Activated CD4-positive, alpha-beta T cell treated with anti-CD3 and anti-CD28 coated beads, Interleukin-2, amount 50 U/mL, for 16 hours (primary cell): Measurements from ENCODE around the gene KANK4.

ENCODE experiments used
- DNase-seq: peaks from one replicate; pipeline ENCODE4 v3.0.0-alpha.2; 2020

Gene KANK4

GRCh38 chr1:62318756-62319544, at the start of gene KANK4:
Gene KANK4 (minus strand): TSS chr1:62319434. CDS start chr1:62281564, 37,870 bp downstream.
- DNase-seq: no peak

DNA sequence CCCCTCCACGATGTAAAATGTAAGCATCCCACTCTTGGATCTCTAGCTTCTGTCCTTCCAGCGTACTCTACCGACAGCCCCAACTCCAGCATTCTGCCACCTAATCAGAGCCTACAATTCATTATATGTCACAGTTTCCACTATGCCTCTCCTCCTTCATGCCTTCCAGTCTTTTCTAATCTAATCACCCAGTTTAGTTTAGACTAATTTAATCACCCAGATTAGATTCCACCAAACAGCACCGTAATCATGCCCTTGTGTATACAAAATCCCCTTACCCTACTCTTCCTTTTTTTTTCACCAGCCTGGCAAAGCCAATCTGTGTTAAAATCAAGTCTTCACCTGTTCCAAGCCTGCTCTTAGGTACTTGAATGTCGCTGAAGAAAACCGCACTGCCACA, 49.8 kb upstream of the KANK4 start:
- no peak for DNase-seq

- no peak for DNase-seq
Measured at GRCh38 chr1:62367005-62367557, 47.8 kb upstream of the KANK4 start.

GRCh38 chr1:62364721-62365120, 45.5 kb upstream of the KANK4 start:
- DNase-seq: no peak

DNA sequence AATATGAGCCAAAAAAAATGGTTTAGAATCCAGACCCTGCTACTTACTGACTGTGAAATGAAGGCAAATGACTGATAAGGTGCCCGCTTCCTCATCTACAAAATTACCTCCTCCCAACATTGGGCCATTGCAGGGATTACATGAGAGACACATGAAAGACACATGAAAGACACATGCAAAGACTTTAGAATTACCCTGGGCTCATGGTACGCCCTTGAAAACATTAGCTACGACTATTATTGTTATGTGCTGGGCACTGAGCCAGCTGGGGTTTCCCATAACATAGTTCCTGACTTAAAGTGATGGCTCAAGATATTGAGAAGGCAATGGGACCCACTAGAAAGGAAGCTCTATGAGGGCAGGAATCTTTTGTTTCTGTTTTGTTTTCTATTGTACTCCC, 43.7 kb upstream of the KANK4 start:
- no peak for DNase-seq

DNA sequence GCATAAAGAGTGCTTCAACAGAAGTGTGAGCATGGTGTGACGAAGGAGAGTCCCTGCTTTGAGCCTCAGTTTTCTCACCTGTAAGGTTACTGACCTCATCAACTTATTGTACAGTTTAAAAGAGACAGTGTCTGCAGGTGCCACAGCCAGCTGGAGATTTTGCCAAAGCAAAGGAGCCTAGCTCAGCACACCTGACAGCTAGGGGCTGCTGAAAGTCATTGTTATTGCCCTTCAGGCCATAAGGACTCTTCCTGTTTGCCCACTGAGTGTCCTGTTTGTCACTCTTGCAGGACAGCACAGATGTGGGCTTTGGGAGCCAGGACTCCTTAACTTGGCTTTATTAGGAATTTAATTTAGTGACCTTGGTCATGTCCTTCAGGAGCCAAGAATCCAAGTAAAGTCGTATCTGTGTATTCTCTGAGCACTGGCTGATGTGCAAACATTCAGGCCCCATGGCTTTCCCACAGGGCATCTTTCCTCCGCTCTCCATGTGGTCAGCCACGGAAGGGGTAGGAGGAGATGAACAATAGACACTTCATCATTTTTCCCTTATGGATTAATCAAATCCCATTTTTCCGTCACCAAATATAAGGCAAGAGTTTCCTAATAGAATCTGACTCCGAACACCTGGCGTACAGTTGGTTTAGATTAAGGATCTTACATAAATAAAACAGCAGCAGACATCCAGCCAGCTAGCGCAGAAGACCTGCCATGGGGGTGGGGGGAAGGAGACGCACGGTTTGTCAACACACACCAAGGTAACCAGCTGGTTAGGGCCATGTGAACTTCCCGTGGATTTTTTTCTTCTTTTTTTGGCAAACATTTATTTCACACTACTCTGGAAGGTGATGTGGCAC, 43.1 kb upstream of the KANK4 start:
- DNase-seq: no peak

GRCh38 chr1:62361431-62361830, 42.2 kb upstream of the KANK4 start:
- no peak for DNase-seq

GRCh38 chr1:62358665-62359373, 39.6 kb upstream of the KANK4 start:
- DNase-seq: no peak

DNA sequence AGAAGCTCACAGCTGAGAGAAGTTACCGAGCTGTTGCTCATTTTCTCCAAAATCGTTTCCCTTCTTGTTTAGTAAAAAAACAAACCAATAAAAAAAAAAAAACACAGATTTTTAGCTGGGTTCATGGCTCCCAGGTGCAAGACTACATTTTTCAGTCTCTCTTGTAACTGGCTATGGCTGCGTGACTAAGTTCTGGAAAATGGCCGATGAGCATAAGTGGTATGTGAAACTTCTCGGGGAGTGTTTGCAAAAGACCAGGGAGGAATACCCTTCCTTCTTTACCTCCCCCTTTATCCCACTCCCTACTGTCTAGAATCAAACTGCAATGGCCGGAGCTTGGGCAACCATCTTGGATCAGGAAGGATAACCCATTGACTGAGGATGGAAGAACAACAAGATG, 38.7 kb upstream of the KANK4 start:
- no peak for DNase-seq

DNA sequence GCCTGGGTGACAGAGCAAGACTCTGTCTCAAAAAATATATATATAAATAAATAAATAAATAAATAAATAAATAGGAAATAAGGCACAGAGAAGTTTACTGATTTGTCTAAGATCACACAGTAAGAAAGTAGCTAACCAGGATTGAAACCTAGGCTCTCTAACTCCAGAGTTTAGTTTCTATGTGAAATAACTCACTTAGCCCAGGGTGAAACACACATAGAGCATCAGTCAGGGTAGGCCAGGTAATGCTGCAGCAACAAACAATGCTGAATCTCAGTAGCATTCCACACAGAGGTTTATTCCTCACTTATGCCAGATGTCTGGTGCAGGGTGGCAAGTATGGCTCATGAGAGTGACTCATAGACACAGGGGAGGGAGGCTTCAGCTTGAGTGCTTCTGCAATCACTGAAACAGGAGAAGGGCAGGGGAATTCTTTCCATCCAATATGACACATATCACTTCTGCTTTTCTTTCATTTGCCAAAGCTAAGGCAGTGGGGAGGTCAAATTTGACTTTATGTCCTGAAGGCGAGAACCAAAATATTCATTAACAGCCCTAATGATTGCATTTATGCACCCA, 37.1 kb upstream of the KANK4 start:
- no peak for DNase-seq

- no peak for DNase-seq
Measured at GRCh38 chr1:62355095-62355494, 35.9 kb upstream of the KANK4 start.

DNA sequence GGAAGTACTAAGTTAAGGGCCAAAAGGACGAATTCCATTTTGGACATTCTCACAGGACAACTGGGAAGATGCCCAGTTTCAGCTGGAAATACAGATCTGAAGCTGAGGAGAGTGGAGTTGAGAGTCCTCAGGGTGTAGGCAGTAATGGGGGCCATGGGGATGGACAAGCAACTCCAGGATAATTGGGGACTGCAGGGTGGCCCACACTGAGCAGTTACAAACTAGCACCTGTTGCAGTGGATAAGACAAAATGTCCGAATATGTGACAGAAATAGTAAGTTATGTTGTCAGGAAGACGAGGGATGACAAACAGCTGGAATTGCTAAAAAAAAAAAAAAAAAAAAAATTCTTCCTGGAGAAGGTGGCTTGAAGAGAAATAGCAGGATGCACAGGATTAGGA, 34.6 kb upstream of the KANK4 start:
- DNase-seq: no peak

- no peak for DNase-seq
Measured at GRCh38 chr1:62352387-62352786, 33.2 kb upstream of the KANK4 start.

DNA sequence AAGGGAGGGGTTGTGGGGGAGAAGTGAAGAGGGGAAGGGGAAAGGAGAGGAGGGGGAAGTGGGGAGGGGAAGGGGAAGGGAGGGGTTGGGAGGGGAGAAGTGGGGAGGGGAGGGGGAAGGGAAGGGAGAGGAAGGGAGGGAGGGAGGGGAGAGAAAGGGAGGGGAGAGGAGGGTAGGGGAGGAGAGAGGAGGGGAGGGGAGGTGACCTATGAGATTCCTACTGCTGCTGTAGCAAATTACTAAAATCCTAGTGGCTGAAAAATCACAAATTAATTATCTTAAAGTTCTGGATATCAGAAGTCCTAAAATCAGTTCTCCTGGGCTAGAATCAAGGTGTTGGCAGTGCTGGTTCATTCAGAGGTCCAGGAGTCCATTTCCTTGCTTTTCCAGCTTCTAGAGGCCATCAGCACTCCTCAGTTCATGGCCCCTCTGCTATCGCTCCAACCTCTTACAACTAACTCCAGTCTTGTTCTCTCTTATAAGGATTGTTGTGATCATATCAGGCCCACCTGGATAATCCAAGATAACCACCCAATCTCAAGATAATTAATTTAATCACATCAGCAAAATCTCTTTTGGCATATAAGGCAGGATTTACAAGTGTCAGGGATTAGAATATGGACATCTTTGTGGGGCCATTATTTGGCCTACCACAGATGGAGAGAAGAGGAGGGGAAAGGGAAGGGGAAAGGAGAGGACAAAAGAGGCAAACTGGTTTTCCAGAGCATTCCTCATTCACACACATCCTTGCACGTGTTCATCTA, 30.4 kb upstream of the KANK4 start:
- DNase-seq: no peak

GRCh38 chr1:62346886-62347285, 27.7 kb upstream of the KANK4 start:
- no peak for DNase-seq

DNA sequence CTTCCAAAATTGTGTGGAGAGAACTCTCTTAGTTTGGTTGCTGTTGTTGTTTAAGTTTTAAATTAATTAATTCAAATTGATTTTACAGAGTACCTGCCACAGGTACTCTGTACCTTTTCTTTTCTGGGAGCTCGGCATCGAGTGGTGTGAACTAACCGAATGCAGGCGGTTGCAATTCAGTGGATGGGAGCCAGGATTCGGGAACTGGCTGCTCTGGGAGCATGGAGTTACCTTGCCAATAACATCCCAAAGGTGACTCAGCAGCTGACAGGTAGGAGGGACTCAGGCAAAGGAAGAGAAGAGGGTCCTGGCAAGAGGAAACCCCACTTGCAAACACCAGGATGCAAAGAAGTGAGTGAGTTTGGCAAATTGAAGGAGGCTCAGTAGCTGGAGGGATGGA, 24.7 kb upstream of the KANK4 start:
- no peak for DNase-seq

DNA sequence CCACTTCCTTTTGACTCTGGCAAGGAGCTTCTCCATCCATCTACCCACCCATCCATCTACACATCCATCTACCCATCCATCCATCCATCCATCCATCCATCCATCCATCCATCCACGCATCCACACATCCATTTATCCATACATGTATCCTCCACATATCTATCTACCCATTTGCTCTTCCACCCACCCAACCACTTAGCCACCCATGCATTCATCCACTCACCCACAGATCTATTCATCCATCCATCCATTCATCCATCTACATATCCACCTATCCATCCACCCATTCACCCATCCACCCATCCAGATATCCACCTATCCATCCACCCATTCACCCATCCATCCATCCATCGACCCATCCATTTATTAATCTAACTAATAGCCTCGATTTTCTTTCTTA, 23.0 kb upstream of the KANK4 start:
- DNase-seq: no peak

DNA sequence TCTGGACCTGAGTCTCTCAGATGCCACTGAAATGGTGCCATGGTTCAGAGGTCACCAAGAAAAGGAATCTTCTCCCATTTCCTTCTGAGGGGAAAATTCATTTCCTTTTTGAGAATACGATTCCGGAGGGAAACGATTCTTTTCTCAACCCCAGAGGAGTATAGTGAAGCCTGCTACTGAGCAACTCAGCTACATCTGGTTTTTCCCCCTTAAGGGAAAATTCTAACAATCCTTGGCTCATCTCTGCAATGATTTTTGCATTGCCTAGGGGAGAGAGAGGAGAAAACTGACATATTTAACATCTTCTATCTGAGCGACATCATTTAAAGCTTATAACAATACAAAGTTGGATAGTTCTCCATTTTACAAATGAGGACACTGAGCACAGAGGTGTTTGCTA, 22.4 kb upstream of the KANK4 start:
- no peak for DNase-seq

DNA sequence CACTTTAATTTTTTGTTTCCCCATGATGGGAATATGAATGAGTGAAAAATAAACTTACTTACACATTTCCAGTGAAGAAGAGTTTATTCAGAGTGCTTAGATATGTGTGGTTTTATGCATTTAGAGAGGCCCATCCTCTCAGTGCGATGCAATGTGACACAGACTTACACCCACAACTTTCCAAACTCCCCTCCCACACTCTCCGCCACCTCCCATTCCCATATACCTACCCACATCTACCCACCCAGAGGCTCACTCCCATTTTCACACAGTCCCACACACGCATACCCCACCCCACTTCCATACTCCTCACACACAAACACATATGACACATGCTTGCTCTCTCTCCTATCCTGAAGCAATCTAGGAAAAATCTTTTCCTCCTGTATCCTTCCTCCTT, 21.9 kb upstream of the KANK4 start:
- DNase-seq: no peak

- no peak for DNase-seq
Measured at GRCh38 chr1:62337706-62338631, 18.7 kb upstream of the KANK4 start.
